Activated CD4-positive, alpha-beta T cell treated with anti-CD3 and anti-CD28 coated beads for 4 hours (primary cell): ENCODE data around the gene SLC24A3.

ENCODE experiments used
- DNase-seq, 2 donors: peaks; one replicate each; pipeline ENCODE4 v3.0.0-alpha.2; 2020

The SLC24A3 gene

DNA sequence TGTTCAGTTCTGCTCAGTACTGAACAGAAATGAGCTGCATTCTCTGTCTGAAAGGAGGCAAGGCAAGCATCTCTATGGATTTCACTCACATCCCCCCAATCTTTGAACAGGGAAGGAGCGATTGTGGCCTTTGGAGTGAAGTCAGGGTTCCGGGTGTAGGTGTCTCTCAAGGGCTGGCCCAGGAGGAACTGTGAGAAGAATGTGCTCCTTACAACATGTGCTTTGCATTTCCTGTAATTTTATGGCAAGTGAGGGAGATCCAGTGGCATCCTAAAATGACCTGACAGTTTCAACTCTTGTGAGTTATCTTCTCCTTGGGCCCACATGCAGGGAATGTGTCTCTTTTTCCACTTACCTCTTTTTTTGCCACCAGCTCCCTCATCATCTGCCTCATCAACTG lies 482.6 kb downstream of the SLC24A3 start:
- DNase-seq = no peak

DNA sequence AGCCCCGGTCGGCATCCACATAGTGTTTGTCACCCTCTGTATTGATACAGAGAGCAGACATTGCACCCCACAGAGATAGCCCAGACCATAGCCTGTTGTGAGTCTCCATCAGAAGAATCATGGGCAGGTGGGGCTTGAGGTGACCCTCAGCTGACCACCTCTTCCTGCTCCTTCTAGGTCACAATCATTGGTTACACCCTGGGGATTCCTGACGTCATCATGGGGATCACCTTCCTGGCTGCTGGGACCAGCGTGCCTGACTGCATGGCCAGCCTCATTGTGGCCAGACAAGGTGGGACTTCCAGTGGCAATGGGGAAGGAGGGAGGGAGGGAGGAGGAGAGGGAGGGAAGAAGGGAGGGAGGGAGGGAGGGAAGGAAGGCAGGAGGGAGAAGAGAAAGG lies 484.2 kb downstream of the SLC24A3 start:
- DNase-seq = no peak

DNA sequence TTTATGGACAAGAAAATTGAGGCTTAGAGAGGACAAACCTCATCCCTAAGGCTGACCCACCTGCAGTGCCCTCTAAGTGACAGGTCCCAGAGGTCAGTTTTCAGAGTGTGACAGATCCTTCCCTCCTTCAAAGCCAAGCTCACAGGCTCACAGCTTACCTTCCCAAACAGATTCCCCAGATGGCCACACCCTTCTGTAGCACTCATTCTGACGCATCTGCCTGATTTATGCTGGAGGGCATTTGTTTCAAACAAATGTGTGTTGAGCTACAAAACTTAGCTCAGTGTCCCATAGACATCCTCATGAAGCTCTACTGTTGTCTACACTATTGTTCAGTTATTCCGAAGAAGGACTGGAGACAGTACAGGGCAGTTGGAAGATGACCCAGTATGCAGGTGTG lies 485.0 kb downstream of the SLC24A3 start:
- DNase-seq = no peak

DNA sequence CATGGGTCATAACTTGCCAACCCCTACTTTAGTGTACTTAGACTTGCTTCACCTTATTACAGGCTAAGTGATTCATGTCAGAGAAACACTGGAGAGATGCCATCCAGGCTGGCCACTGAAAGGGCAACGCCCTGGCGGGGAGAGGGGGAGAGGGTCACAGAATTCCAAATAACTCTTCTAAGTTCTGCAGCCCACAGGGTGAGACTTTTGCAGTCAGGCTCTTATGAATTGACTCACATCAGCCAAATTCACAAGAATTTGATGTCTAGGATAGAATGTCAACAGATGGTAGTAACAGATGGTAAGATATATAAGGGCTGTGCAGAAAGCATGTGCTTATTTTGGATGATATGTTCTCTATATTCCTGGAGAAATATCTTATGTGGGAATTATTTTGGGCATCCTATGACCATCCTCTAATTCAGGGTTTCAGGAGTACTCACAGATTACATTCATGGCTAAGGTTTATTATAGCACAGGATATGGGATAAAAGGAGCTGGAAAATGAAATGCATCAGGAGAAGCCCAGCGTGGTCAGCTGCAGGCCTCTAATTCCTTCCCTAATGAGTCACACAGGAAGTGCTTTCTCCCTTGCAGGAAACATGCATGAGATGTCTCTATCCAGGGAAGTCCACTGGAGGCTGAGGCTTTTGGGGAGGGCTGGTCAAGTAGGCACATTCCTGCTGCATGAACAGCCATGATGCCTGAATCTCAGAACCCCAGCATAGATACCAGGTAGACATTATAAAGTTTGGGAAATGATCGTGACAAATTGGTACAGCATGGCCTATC lies 486.9 kb downstream of the SLC24A3 start:
- DNase-seq = no peak

DNA sequence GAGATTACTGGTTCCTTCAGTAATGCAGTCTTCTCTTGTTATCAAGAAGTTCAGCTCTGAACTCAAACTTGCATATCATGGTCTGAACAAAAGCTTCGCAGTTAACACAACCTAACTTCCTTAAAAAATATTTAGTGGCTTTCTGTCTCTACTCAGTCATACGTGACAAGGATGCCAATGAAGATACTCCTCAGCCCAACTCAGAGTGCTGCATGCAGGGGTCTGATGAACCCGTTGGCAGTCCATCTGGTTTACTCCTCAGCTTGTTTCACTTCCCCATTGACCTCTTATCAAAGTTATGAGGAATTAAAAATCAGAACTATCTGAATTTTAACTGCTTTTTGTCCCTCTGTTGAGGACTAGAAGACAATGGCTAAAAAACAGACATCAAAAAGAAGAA lies 489.0 kb downstream of the SLC24A3 start:
- no peak for DNase-seq

DNA sequence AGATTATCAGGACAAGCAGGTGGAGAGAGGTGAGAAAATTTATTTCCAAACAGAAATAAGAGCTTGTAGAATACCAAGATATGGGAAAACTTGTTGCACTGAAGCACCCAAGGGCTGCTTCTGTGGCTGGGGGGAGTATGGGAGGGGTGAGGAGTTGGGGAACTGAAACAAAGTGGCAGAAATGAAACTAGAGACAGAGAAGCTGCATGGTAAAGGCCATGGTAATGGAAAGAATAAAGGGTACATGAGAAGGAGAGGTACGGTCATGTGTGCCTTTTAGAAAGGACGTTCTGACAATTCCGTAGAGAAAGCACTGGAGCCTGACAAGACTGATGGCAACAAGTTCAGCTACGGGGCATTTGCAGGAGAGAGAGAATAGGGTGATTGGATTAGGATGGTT lies 494.0 kb downstream of the SLC24A3 start:
- no peak for DNase-seq

DNA sequence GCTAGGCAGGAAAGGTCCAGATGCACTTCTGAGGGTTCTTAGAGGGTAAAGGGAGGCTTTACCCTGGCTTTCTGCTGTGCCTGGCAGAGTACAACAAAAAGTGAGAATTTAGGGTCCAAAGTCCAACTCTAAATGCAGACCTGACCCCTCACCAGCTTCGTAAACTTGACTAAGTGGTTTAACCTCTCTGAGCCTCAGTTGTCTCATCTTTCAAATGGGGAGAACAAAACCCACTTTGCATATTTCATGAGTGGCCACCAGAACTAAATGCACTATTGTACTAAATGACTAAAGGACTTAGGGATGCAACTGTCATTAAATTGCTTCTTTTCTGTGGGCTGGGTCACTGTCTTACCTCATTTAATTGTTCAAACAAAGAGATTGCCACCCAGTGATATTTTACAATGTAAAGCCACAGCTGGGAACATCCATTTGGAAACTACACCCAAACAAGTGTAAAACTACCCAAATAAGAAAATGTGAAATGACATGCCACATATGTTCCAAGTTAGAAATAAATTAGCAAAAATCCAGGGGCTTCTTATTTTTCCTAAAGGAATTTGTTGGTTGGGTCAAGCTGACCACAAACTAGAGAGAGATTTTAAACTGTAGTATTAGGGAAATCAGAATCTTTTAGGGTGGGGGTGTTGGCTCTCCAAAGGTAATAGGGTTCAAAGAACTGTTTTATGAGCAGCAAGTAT lies 497.3 kb downstream of the SLC24A3 start:
- DNase-seq = no peak

DNA sequence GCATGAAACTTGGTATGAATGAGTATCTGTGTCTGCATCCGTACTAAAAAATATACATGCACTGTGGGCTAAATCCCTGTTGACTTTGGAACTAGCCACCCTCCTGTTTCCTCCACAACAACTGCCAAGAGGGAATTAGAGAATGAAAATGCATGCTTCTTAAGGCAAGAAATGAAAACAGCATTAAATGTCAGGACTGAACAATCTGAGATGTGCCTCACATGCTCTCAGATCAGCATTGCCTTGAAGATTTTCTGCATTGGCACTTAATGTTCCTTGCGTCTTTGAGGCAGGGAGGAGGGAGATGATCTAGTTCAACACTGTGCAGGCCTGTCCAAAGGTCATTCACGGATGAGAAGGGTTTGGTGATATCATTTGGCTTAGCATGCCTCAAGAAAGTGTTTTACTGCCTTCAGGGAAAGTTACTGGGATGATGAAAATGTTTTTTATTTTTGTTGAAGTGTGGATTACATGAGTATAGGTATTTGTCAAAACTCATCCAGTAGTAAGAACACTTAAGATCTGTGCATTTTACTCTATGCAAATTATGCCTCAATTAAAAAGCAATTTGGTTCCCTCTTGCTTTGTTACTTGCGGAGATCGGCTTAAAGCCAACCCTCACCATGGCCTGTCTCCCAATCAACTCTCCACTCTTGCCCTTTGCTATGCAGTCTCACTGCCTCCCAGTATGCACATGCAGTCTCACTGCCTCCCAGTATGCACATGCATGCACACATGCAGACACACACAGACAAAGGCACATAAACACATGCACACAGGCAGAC lies 498.1 kb downstream of the SLC24A3 start:
- DNase-seq = no peak

DNA sequence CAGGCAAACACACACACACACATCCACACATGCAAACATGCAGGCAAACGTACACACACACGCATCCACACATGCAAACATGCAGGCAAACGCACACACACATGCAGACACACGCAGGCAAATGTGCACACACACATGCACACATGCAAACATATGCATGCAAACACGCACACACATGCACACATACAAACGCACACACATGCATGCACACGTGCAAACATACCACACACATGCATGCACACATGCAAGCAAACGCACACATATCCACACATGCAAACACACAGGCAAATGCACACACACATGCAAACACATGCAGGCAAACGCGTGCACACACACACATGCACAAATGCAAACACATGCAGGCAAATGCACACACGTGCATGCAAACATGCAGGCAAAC lies 498.7 kb downstream of the SLC24A3 start:
- no peak for DNase-seq

DNA sequence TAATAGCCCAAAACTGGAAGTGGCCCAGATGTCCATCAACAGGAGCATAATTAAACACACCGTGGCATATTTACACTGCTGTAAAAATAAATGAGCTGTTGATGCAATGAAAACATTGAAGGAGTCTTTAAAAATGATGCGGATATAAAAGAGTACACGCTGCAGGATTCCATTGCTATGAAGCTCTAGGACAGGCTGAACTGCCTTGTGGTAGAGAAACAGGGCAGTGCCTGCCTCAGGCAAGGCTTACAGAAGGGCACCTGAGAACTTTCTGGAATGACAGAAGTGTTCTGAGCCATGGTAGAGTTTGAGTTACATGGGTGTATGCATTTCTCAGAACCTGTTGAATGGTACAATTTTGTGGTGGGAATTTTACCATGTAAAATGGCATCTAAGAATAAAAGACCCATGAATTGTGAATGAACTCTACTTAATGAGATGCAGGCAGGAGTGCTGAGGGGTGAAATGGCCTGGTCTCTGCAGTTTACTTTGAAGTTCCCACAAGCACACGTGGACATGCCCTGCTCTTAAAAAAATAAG lies 500.3 kb downstream of the SLC24A3 start:
- DNase-seq = no peak

DNA sequence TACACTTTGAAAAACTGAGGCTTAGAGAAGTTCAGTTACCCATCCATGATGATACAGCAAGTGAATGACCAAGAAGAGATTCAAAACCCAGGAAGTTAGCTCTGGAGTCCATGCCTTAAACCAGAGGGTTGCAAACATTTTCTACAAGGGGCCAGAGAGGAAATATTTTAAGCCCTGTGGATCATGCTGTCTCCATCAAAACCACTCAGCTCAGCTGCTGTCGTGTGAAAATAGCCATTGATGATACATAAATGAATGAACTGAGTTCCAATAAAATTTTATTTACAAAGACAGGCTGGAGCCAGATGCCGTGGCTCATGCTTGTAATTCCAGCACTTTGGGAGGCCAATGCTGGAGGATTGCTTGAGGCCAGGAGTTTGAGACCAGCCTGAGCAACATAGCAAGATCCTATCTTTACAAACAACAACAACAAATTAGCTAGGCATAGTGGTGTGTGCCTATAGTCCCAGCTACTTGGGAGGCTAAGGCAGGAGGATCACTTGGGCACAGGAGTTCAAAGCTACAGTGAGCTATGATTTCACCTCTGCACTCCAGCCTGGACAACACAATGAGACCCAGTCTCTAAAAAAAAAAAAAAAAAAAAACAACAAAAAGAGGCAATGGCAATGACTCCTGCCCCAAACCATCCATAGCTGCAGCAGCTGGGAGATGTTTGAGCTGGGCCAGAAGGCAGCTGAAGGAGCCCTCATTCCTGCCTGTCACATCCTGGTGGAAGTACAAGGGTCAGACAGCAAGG lies 501.6 kb downstream of the SLC24A3 start:
- no peak for DNase-seq

DNA sequence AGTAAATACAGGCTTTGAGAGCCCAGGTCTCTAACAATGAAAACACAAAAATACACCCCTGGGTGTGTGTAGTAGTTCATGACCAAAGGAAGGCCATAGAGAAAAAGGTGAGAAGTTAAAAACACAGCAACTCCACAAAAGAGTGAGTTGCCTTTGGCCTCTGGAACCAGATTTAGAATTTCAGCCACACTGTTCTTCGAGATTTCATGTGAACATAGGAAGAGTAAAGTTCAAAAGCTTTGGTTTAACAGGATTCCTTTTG lies 502.1 kb downstream of the SLC24A3 start:
- no peak for DNase-seq

DNA sequence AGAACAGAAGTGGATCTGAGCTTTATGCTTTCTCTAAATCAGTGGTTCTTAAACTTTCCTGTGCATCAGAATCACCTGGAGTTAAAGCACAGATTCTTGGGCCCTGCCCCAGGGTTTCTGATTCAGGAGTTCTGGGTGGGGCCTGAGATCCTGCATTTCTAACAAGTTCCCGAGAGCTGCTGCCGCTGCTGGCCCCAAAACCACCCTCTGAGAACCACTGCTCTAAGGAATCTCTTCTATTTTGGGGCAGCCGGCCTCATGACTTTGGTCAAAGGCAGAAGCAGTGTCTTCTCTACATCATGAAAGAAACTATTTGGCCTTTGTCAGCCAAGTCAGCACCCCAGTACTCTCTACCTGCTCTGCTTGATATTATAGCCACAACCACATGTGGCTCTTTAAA lies 503.5 kb downstream of the SLC24A3 start:
- no peak for DNase-seq

DNA sequence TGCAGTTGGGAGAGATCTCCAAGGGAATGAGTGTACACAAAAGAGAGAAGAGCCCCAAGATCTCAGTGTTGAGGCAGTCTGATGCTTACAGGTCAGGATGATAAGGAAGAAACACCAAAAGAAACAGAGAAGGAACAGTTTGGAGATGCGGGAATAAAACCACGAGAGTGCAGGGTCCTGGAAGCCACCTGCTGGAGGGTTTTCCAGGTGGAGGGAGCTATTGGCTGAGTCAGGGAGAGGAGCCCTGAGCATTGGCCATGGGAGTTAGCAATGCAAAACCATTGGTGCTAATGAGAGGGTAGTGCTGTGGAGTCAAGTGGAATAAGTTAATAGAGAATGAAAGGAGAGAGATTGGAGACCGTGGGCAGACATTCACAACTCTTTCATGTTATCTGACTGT lies 506.4 kb downstream of the SLC24A3 start:
- no peak for DNase-seq

DNA sequence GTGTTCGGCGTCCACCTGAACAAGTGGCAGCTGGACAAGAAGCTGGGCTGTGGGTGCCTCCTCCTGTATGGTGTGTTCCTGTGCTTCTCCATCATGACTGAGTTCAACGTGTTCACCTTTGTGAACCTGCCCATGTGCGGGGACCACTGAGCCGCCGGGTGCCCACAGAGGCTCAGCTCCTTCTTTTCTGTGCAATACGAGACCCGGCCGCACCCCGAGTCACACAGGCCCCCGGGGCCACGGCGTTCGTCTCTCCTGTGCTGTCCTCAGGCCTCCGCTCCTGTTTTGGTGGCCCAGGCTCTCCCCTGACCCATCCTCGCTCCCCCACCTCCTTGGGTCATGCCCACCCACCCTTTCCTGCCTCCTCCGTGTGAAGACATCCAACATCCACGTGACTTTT lies 508.5 kb downstream of the SLC24A3 start:
- DNase-seq = no peak

DNA sequence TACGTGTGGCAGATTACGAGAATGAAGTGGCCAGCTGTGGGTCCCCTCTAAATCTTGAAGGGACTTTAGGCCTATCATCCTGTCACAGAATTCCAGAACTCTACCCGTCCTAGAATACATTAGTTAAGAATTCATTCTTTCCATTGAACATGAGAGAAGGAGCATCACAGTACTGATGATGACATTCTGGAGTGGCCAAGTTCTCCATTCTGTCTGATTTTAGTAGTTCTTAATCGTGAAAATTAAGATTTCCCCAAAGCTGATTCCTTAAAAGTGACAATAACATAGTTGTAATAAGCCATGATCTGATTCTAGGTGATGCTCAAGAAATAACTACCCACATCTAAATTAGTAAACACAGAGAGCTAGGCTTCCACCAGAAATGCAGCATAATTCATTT lies 510.6 kb downstream of the SLC24A3 start:
- DNase-seq = no peak

DNA sequence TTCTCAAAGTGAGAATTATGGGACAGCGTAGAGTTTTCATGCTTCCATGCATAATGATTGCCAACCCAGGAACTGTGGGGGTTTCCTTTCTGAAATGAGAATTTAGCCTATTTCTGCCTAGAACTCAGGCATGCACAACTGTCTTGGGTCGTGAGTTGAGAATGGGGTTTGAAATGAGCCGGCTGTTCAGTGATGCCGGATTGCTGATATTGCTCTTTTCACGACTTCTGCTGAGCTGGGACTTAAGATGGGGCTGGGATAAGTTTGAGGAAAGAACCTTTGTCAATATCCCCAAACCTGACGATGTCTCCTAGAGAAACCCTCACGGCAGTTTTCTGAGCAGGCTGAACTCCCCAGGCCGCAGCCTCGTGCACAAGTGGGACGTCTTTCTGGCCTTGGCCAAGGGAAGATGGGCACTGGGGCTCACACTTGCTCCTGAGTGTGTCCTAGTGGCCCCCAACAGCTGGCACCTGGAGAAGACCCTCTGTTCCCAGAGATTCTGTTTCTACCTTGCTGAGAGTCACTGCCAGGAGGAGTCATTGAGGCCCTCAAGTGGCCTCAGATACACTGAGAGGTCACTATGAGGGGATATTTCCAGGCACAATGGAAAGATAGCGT lies 511.5 kb downstream of the SLC24A3 start:
- DNase-seq = no peak

DNA sequence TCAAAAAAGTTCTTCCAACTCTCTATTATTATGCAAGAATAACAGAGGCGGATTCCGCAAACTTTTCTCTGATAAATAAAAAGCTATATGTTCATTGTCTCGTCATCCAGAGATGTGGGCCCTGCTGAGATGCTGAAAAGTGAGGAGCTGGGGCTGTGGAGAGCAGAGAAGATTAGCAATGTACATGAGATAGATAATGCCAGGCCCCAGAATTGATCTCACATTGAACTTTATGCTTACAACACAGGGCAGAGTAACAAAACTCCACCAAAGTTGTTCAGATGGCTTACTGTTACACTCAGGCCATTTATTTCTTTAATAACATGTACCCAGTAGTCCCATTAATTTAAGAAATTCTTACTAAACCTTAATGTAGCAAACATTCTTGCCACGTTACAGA lies 512.9 kb downstream of the SLC24A3 start:
- DNase-seq = no peak

DNA sequence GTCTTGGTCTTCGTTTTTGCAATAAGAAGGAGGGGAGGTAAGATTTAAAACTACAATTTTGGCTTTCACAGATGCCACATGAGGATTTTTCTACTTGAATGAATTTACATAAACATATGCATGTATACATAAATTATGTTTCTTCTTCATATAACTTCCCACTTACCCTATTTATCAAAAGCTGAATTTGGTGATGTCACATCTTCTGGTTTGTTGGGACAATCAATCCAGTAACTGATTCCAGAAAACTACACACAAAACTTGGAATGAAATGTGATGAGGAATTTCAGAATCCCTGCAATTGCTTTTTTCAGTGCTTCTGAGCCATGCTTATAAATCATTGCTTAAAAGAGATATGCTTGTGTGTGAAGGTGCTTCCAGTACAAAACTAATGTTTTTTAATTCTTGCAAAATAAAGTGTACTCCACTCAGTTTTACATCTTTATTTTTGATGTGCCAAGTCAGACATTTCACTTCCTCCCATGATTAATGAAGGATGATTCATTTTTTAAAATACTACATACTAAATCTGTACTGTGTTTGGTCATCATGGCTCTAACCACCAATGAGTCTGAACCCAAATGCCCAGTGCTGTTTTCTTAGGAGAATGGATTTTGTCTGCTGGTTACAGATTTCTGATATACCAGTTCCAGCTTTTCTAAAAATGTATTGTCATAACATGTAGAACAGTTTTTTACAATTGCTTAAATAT lies 513.5 kb downstream of the SLC24A3 start:
- no peak for DNase-seq

DNA sequence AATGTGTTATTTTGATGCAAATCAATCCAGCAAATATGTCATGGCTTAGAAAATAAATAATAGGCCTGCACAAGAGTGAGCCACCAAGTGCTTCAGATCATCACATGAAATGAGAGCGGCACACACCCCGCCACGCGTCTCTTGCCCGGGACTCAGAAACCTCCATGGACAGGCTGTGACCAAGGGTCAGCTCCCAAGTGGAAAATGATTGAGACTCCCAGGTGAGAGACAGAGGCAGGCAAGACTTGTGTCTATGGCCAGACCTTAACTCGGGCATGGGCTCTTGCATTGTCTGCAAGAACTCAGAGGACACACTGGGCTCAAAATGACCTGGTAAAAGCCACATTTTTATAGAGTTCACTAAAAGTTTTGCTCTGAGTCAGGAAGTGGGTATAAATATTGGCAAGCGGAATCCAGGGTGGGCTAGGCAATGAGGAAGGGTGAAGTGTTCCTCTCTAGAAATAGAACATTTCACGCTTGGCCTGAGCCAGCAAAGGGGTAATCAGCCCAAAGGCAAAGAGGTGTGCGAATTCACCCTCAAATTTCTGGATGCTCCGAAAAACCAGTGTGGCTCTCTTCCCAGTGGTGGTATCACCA lies 514.9 kb downstream of the SLC24A3 start:
- no peak for DNase-seq

DNA sequence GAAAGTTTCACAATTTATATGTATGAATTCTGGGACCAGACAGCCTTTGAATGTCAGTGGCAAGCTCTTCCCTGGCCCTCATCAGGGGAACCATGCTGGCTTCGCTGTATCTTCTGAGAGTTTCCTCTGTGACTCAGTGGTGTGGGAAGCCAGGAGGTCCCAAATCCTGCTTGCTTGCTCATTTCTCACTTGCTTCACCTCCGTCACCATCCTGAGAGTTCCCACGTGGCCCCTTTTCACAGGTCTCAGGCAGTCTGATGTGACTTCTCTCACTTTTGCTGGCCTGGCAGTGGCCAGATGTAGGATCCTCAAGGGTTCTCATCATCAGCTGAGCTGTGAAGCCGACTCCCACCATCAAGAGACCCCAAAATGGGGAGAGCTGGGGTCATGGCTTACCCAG lies 517.2 kb downstream of the SLC24A3 start:
- DNase-seq = no peak

DNA sequence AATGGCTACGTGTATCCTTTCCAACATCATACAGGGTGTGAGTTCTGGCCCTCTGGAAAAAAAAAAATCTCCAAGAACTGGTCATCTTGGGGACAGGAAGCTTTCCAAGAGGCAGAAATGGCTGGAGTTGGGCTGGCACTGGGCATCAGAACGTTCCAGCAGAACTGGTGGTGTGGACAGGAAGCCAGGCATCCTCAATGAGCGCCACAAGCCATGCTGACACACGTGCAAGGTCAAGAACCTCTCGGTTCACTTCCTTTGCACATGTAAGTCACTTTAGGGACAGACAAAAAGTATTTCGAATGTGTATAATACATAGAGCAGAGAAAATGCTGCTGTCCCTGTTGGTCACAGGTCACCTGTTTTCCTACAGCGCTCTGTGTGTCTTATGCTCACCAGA lies 518.3 kb downstream of the SLC24A3 start:
- DNase-seq = no peak
